Panc1 (cell line): ENCODE data around the gene EPB41L4B.

ENCODE experiments used
- CTCF ChIP-seq: fragments of 450-650 bp; IDR thresholded peaks from 2 replicates; pipeline ENCODE4 v1.5.1; 2017; ENCODE audit warnings: mild to moderate bottlenecking
- POLR2AphosphoS5 ChIP-seq: IDR thresholded peaks from 2 replicates; pipeline ENCODE4 v1.6.1; 2012; ENCODE audit warnings: mild to moderate bottlenecking, low read depth, low read length, moderate library complexity
- REST ChIP-seq, 2 experiments: IDR thresholded peaks; 2 replicates each; pipeline ENCODE4 v1.6.1; 2011 to 2012; ENCODE audit warnings: low read depth in 2 of 2, control low read depth in 1 of 2, low read length in 1 of 2, mild to moderate bottlenecking in 1 of 2, moderate library complexity in 1 of 2; ENCODE audit not compliant: insufficient read depth in 1 of 2
- SIN3A ChIP-seq: IDR thresholded peaks from 2 replicates; pipeline ENCODE4 v1.6.1; 2012; ENCODE audit warnings: low read depth, mild to moderate bottlenecking, low read length, moderate library complexity, borderline replicate concordance; ENCODE audit not compliant: insufficient read depth
- TCF7L2 ChIP-seq: IDR thresholded peaks from 2 replicates; pipeline ENCODE4 v1.6.1; 2011; ENCODE audit warnings: mild to moderate bottlenecking, low read depth, low read length, inconsistent platforms

- TF ChIP-seq POLR2AphosphoS5, result no peak
- no peak for TF ChIP-seq CTCF
- no peak for TF ChIP-seq TCF7L2
- TF ChIP-seq REST (IDR thresholded peaks at IDR 0.05; ENCODE audit: insufficient read depth in 1 of 2, low read depth in 2 of 2, low read length in 1 of 2), result no peak
- TF ChIP-seq SIN3A, result no peak
Measured at GRCh38 chr9:109317979-109318741, 2.7 kb downstream of the EPB41L4B start.
